Mucosa of rectum (tissue), 2 donors: ENCODE measurements around the gene RAPGEF1.
"Not testable (repeated sequence)": the region's sequence is repeated elsewhere in the genome, so short reads cannot be mapped to it uniquely, and the experiment has no call there.

Source experiments
- H3K27ac ChIP-seq, 2 donors: one replicate each; pipeline ENCODE4 v1.7.0; 2013; ENCODE audit warnings: inconsistent platforms in 2 of 2, low read depth in 2 of 2, low read length in 2 of 2
- H3K27me3 ChIP-seq, 2 donors: one replicate each; pipeline ENCODE4 v1.7.0; 2013; ENCODE audit warnings: low read length in 2 of 2; ENCODE audit not compliant: control insufficient read depth in 2 of 2, insufficient read depth in 2 of 2
- H3K36me3 ChIP-seq, 2 donors: one replicate each; pipeline ENCODE4 v1.7.0; 2013; ENCODE audit warnings: low read length in 2 of 2; ENCODE audit not compliant: control insufficient read depth in 2 of 2, insufficient read depth in 2 of 2
- H3K4me1 ChIP-seq, 2 donors: one replicate each; pipeline ENCODE4 v1.7.0; 2013; ENCODE audit warnings: low read length in 2 of 2, mild to moderate bottlenecking in 1 of 2; ENCODE audit not compliant: control insufficient read depth in 2 of 2, insufficient read depth in 2 of 2
- H3K4me3 ChIP-seq, 2 donors: one replicate each; pipeline ENCODE4 v1.7.0; 2013; ENCODE audit warnings: low read length in 2 of 2
- H3K9ac ChIP-seq, 2 donors: one replicate each; pipeline ENCODE4 v1.7.0; 2013; ENCODE audit warnings: low read length in 2 of 2, low read depth in 1 of 2, mild to moderate bottlenecking in 1 of 2
- H3K9me3 ChIP-seq, 2 donors: one replicate each; pipeline ENCODE4 v1.7.0; 2013; ENCODE audit warnings: low read length in 2 of 2; ENCODE audit not compliant: control insufficient read depth in 2 of 2
- donor health status: healthy.
- donor health status: Normal muscosa, but diverticular disease.

RAPGEF1 gene

DNA sequence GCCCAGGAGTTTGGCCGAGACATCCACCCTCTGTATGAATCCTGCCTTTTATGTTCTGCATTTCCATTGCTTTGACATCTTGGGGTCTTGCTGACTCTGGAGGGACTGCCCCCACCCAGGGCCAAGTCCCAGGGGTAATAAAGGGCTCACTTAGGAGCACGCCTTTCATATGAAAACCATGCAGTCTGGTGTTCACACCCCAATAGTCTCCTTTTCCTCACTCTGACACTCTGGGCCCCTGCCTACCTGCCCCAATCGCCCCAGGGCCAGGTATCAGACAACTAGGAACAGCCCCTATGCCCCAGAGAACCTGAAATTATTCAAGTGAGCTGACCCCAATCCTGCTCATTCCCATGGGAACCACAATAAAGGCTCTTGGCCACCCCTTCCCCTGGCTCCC is 33.1 kb upstream of the RAPGEF1 start:
- Histone ChIP-seq H3K27ac (no peak overlapping the region), H3K27me3 (no peaks in the 10 kb centered on the region), H3K36me3 (no peaks in the 10 kb centered on the region), H3K9ac (no peak overlapping the region), H3K4me1 (no peaks in the 10 kb centered on the region), H3K9me3 (no peaks in the 10 kb centered on the region), H3K4me3 (no peak overlapping the region)

DNA sequence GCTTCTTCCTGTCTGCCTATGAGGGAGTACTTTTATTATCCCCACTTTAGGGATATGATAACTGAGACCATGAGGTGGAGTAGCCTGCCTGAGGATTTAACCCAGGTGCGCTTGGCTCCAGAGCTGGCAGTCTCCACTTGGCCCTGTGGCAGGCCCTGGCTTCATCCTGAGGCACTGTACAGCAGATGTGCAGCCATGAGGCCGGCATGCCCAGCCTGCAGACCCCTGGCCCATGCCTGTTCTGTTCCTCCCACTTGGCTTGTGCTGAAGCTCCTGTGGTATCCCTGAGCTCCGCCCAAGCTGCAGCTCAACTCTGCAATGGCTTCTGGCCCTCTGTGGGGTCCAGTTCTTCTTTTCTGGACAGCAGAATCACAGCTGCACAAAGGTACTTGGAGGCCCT is 31.8 kb upstream of the RAPGEF1 start:
- H3K27me3 ChIP-seq = no peaks in the 10 kb centered on the region
- H3K9ac ChIP-seq = no peak overlapping the region
- no peaks in the 10 kb centered on the region for H3K4me1 ChIP-seq
- H3K36me3 ChIP-seq = no peaks in the 10 kb centered on the region
- no peaks in the 10 kb centered on the region for H3K9me3 ChIP-seq
- no peak overlapping the region for H3K4me3 ChIP-seq
- no peak overlapping the region for H3K27ac ChIP-seq

DNA sequence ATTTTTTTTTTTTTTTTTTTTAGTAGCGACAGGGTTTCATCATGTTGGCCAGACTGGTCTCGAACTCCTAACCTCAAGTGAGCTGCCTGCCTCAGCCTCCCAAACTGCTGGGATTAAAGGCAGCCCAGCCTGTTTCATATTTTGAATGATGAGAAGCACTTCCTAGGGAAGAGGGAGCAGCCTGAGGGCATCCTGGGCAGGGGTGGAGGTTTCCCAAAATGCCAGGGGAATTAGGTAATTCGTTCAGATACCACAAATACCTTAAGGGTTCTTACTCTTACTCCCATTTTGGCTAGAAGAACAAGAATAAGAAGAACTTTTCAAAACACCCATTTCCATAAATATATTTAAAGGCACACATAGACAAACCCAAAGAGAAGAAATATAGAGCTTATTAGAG is 29.5 kb upstream of the RAPGEF1 start:
- H3K9me3 ChIP-seq = no peaks in the 10 kb centered on the region
- H3K36me3 ChIP-seq = no peaks in the 10 kb centered on the region
- H3K27me3 ChIP-seq = peaks cover 0 to 3% of the 10 kb centered on the region in 2 donors
- no peaks in the 10 kb centered on the region for H3K4me1 ChIP-seq
- no peak overlapping the region for H3K4me3 ChIP-seq
- no peak overlapping the region for H3K9ac ChIP-seq
- H3K27ac ChIP-seq = no peak overlapping the region

DNA sequence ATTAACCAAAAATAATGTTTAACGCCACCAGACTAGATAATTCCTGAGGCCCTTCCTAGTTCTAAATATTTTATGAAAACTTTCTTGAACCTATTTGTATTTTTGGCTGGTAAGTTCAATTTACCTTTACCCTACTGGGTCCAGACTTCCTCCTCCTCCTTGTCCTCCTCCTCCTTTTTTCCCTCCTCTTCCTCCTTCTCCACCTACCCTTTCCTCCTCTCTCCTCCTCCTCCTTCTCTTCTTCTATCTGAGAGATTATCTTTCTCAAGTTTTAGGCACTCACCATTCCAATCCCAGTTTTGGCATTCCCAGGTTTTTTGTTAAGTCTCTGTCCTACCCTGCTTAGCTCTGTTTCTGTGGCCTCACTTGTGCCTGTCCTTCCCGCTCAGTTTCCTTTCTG is 24.7 kb upstream of the RAPGEF1 start:
- Histone ChIP-seq H3K4me3 (no peak overlapping the region), H3K27me3 (peaks cover 0 to 4% of the 10 kb centered on the region in 2 donors), H3K27ac (no peak overlapping the region), H3K9ac (no peak overlapping the region), H3K9me3 (no peaks in the 10 kb centered on the region), H3K36me3 (no peaks in the 10 kb centered on the region), H3K4me1 (no peaks in the 10 kb centered on the region)

DNA sequence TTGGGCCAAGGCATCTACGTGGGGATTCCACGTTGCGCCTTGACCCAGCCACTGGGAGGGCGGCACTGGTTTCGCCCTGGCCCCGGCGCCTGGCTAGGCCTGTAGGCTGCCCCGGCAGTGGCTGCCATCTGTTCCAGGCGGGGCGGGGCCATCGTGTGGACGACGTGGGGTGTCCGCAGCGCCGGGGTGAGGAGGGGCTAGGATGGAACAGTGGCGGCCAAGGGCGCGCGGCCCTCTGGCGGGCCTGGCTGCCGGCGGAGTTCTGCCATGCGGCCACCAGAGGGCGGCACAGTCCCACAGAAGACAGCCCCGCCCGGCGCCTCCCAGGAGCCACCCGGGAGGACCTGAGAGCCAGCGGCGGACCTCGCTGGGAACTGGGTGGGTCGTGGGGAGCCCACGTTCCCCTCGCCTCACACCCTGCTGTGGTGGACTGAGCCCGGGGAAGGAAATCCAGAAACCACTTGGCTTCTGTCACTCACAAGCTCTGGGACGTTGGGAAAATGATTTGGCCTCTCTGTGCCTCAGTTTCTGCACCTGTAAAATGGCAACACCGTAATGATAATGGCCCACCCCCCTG is 22.6 kb upstream of the RAPGEF1 start:
- Histone ChIP-seq H3K9ac (no peak overlapping the region), H3K27me3 (peaks cover 0 to 8% of the 10 kb centered on the region in 2 donors), H3K27ac (no peak overlapping the region), H3K4me1 (no peaks in the 10 kb centered on the region), H3K9me3 (no peaks in the 10 kb centered on the region), H3K4me3 (no peak overlapping the region), H3K36me3 (no peaks in the 10 kb centered on the region)

DNA sequence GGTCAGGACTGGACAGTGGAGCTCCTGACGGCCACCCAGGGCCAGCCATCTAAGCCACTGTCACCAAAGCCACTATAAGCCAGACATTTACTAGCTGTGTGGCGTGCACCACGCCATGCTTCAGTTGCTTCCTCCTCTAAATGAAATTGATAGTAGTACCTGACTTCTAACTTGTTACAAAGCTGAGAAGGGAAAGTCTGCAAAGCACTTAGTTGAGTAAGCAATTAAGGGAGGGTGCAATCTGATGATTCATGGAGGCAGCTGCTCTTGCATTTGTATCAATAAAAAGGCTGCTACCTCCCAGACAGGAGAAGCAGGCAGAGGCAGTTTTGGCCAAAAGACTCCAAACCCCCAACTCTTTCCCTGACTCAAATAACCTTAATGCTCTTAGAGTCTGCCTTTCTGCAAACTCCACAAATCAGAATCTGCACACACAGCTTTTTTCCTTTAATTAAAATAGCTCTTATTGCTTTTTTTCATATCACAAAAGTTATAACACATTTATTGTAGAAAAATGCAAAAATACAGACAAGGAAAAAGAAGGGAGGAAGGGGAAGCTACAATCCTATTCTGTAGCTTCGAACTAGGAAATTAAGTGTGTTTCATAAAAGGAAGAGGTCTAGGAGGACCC is 19.3 kb upstream of the RAPGEF1 start:
- H3K27ac ChIP-seq = no peak overlapping the region
- H3K4me1 ChIP-seq = no peaks in the 10 kb centered on the region
- no peaks in the 10 kb centered on the region for H3K36me3 ChIP-seq
- H3K4me3 ChIP-seq = no peak overlapping the region
- H3K9ac ChIP-seq = no peak overlapping the region
- H3K27me3 ChIP-seq = peaks cover 0 to 13% of the 10 kb centered on the region in 2 donors
- no peaks in the 10 kb centered on the region for H3K9me3 ChIP-seq

DNA sequence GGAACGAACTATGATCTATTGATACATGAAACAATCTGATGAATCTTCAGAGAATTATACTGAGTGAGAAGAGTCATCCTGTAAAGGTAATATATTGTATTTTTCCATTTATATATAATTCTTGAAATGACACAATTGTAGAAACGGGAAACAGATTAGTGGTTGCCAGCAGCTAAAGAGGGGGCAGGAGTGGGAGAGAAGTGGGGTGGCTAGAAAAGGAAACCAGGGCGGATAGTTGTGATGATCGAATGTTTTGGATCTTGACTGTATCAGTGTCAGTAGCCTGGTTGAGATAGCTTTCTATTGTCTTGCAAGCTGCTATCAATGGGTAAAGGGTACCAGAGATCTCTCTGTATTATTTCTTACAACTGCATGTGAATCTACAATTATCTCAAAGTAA is 17.7 kb upstream of the RAPGEF1 start:
- H3K27ac ChIP-seq = no peak overlapping the region
- no peak overlapping the region for H3K4me3 ChIP-seq
- H3K9ac ChIP-seq = no peak overlapping the region
- no peaks in the 10 kb centered on the region for H3K36me3 ChIP-seq
- no peaks in the 10 kb centered on the region for H3K4me1 ChIP-seq
- peaks cover 3 to 13% of the 10 kb centered on the region in 2 donors for H3K27me3 ChIP-seq
- no peaks in the 10 kb centered on the region for H3K9me3 ChIP-seq

DNA sequence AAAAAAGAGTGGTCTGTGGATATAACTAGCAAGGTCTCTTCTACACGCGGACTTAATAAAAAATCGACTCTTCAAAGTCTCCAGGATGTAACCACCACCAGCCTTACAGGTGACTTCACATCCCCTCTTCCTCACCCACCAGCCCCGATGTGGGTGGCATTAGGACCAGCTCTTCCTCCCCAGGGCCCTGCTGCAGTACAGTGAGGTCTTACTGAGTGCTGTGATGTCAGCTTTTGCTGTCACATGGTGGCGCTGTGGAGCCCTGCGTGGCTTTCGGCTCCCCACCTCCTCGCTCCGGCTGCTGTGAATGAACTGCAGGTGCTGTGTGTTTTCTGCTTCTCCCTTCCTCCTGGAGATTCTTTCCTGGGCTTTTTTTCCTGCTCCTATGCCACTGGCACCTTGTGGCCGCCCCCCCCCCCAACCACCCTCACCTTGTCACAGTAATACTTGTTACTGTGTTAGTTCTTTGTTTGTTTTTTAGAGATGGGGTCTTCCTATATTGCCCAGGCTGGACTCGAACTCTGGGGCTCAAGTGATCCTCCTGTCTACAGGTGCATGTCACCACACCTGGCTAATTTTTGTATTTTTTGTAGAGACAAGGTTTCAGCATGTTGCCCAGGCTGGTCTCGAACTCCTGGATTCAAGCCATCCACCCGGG is 15.8 kb upstream of the RAPGEF1 start:
- H3K9me3 ChIP-seq = no peaks in the 10 kb centered on the region
- H3K27ac ChIP-seq = no peak overlapping the region
- H3K4me3 ChIP-seq = no peak overlapping the region
- H3K4me1 ChIP-seq = no peaks in the 10 kb centered on the region
- no peak overlapping the region for H3K9ac ChIP-seq
- H3K27me3 ChIP-seq = peaks cover 3 to 12% of the 10 kb centered on the region in 2 donors
- H3K36me3 ChIP-seq = no peaks in the 10 kb centered on the region

DNA sequence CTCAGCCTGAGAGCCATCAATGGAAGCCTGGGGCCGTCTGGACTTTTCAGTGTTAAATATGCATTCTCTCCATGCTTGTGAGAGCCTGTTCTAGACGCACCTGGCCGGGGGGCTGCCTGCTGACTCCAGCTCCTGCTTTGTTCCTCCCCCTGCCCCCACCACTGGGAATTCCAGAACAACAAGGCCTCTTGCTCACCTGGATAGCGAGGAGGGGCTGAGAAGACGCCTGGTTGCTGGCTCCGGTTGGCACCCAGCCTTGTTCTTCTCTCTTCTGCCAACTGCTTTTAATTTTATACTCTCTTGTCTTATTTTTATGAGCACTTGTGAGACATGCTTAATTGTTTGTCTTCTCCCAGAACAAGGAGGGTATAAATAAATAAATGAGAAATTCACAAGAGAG is 15.0 kb upstream of the RAPGEF1 start:
- Histone ChIP-seq H3K9ac (no peak overlapping the region), H3K4me3 (no peak overlapping the region), H3K9me3 (no peaks in the 10 kb centered on the region), H3K27me3 (peaks cover 3 to 12% of the 10 kb centered on the region in 2 donors), H3K36me3 (no peaks in the 10 kb centered on the region), H3K27ac (no peak overlapping the region), H3K4me1 (no peaks in the 10 kb centered on the region)

DNA sequence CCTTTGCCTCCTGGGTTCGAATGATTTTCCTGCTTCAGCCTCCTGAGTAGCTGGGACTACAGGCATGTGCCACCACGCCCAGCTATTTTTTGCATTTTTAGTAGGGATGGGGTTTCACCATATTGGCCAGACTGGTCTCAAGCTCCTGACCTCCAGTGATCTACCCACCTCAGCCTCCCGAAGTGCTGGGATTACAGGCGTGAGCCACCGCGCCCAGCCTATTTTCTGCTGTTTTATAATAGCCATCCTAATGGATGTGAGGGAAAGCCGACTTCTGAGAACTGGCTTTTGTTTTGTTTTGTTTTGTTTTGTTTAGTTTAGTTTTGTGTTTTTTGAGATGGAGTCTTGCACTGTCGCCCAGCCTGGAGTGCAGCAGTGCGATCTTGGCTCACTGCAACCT is 13.9 kb upstream of the RAPGEF1 start:
- H3K9ac ChIP-seq, H3K4me3 ChIP-seq, H3K36me3 ChIP-seq, H3K27ac ChIP-seq, H3K9me3 ChIP-seq, H3K4me1 ChIP-seq: not testable (repeated sequence)
- peaks cover 3 to 12% of the 10 kb centered on the region in 2 donors for H3K27me3 ChIP-seq
